ENCODE measurements around the gene HDAC9. TPM values are rescaled to one million over a fixed set of nuclear protein-coding genes. Genes with fewer than 3 reads are reported as not detected.

The HDAC9 gene
- polyA plus RNA-seq, 3 donors, result 1.0 to 6.2 (median 3.8) TPM

DNA sequence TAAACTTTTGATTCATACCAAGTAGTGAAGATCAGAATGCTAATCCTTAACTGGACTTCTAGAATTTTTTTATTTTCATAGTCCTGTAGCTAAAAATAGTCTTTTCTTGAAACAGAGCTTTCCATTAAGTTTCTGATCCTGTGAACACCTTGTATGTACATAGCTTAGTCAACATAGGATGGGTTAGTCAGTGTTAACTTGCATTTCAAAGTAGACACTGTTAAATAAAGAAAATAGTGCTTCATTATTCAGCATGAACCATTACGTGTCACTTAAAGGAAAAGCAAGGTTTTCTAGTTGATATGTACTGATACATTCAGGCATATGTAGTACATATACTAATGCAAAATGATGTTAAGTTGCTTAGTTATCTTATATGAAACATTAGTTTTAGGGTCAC lies 7.5 kb upstream of the HDAC9 start:
- WGBS, 3 donors, result 68 to 87% (median 81%) methylated on average over 1 of the region's 1 CpG
- H3K27ac ChIP-seq (ENCODE audit: low read depth, low read length), result no peak overlapping the region

- WGBS, 3 donors, result 91 to 100% (median 96%) methylated on average over 2 of the region's 2 CpGs
Observed at GRCh38 chr7:18489624-18490023, 5.9 kb upstream of the HDAC9 start.

GRCh38 chr7:18491871-18492270 lies 3.7 kb upstream of the HDAC9 start:
- H3K27ac ChIP-seq (ENCODE audit: low read depth, low read length), result no peak overlapping the region
- WGBS, 3 donors, result 65 to 76% (median 76%) methylated on average over 6 of the region's 6 CpGs

More at GRCh38 chr7:18489624-18490023, 5.9 kb upstream of the HDAC9 start:
- no peak overlapping the region for H3K27ac ChIP-seq (ENCODE audit: low read depth, low read length)

DNA sequence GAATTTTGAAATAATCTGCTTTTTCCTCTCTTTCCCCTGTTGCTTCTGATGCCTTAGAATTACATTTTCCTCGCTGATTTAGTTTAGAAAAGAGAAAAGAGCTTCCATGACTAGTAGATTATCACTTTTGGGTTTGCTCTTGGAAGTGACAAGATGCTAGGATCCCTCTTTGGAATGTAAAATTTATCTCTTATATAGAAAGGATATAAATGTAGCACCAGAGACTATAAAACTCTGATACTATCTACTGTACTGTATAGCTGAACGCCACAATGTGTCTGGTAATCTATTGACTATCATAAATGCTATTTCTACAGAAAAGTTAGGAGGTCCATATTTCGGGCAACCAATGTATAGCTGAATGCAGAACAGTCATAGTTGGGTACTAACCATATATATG lies 1.1 kb upstream of the HDAC9 start:
- H3K27ac ChIP-seq (ENCODE audit: low read depth, low read length), result no peak overlapping the region
- WGBS, 3 donors, result 82 to 95% (median 94%) methylated on average over 3 of the region's 3 CpGs

DNA sequence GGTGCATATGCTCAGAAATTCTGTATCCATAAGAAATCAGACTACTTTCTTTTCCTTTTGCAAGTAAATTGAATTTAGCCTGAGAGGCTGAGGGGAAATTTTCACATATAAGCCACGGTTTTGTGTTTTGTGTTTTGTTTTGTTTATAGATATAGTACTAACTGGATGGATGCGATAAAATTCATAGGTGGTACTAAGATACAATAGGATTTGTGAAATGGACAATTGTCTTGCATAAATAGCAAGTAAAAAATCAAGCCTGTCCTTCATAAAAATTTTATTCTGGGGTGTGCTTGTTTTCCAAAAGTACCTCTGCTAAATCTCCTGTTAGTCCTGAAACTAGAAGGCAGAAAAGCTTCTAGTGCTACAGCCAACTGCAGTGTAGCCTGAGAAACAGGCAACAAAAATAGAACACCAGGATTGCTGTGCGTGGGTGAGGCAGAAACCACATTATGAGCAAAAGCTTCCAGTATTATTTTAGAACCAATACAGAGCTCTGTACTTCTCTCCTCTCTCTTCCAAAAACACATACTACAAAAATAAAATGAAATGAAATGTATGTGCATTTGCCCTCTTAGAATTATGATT lies 634 bp upstream of the HDAC9 start:
- 64 to 80% (median 68%) methylated on average over 3 of the region's 3 CpGs for WGBS, 3 donors
- no peak overlapping the region for H3K27ac ChIP-seq (ENCODE audit: low read depth, low read length)

DNA sequence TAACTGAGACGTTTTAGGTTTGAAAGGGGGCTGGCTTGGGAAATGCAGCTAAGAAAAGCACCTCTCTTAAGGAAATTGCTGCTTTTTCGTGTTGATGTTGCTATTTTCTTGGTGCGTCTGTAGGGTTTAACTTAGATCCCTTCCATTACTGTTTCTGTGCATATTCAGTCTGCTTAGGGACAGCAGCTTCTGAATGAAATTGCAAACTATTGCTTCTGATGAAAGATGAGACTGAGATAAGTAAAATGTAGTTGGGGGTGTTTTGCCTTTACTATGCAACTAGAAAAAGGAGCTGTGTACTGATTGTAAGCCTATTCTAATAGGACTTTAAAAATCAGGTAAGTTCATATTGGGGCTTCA lies 772 bp downstream of the HDAC9 start:
- 32 to 33% (median 32%) methylated on average over 3 of the region's 3 CpGs for WGBS, 3 donors
- H3K27ac ChIP-seq (ENCODE audit: low read depth, low read length), result no peak overlapping the region

GRCh38 chr7:18497082-18497481 lies 1.5 kb downstream of the HDAC9 start:
- WGBS, 3 donors, result 65 to 71% (median 71%) methylated on average over 3 of the region's 3 CpGs
- H3K27ac ChIP-seq (ENCODE audit: low read depth, low read length), result no peak overlapping the region

GRCh38 chr7:18497800-18498199 lies 2.3 kb downstream of the HDAC9 start:
- no peak overlapping the region for H3K27ac ChIP-seq (ENCODE audit: low read depth, low read length)

DNA sequence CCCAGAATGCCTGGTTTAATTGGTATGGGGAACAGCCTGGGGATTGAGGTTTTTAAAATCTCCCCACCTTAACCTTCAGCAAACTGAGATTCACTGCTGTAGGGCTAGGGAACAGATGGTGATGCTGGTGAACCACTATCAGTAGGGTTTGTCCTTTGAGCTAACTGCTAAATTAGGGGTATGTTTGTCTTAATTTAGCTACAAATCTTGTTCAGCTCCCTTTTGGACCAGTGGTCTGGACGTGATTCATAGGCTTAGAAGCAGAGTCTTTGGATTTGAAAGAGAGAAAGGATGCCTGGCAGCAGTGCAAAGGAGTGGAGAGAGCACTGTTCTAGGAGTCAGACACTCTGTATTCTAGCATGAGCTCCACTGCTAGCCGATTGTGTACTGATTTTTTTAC lies 2.8 kb downstream of the HDAC9 start:
- 69 to 85% (median 76%) methylated on average over 2 of the region's 2 CpGs for WGBS, 3 donors
- no peak overlapping the region for H3K27ac ChIP-seq (ENCODE audit: low read depth, low read length)

DNA sequence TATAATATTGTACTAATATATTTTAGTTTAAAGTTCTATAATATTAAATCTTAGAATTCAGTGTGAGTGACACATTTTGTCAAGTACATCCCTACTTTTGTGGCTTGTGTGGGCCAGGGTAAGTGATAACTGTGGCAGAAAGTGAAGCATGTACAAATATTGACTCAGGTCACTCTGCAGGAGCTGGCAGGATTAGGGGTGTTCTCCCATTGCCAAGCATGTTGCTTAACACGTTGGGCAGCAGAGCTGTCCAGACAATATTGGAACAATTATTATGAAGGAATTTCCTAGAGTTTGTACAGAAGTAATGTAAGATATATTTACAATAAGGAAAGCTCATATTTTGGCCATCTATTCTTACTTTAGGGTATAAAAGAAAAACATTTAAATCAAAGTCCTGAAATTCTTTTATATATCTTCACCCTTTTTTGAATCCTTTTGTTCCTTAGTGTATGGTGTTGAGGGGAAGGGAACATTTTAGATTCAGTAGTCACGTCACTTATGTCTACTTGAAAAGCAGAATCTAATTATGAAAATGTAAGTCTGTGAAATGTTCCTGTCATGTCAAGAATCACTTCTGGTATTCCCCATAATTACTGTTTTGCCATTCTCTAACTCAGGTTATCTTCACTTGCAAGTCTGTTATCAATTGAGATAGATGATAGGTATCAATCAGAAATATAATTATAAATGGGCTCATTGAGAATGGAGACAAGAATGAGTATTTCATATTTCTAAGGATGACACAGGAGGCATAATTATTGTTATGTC lies 4.0 kb downstream of the HDAC9 start:
- no peak overlapping the region for H3K27ac ChIP-seq (ENCODE audit: low read depth, low read length)
- WGBS, 3 donors, result 41 to 61% (median 61%) methylated on average over 2 of the region's 2 CpGs

DNA sequence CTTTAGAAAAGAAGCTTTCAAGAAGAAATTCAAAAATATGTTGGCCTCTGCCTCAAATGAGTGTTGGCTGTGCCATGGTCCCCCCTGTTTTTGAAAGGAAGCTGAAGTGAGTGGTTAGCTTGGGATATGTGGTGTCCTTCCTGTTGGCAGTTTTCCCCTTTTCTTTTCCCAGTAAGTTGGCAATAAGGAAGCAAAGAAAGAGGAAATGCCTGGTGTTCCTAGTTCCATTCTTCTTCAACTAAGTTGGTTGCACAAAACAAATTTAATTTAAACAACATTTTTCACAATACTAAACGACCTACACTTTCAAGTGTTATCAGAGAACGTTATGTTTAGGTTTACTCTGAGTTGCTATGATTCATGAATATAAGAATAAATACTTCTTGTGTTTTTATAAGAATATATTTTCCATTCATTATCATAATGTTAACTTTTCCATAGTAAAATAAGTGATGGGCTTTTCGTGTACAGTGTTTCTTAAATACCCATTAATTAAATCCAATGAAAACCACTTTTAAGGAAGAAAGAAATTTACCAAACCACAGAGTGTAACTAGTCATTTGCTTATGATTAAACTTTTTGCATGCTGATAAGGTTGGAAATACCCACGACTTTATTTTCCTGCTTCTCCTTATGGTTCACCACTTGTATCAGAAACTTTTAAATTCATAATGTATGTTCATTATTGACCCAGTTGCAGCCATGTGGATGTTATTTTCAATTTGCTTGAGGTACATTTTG lies 7.7 kb downstream of the HDAC9 start:
- H3K27ac ChIP-seq (ENCODE audit: low read depth, low read length), result no peak overlapping the region
- WGBS, 3 donors, result 30 to 54% (median 50%) methylated on average over 4 of the region's 4 CpGs

- 62 to 83% (median 82%) methylated on average over 3 of the region's 3 CpGs for WGBS, 3 donors
- no peak overlapping the region for H3K27ac ChIP-seq (ENCODE audit: low read depth, low read length)
Observed at GRCh38 chr7:18504965-18505364, 9.4 kb downstream of the HDAC9 start.

GRCh38 chr7:18505870-18506460 lies 10.4 kb downstream of the HDAC9 start:
- 52 to 69% (median 66%) methylated on average over 5 of the region's 5 CpGs for WGBS, 3 donors
- H3K27ac ChIP-seq (ENCODE audit: low read depth, low read length), result no peak overlapping the region

DNA sequence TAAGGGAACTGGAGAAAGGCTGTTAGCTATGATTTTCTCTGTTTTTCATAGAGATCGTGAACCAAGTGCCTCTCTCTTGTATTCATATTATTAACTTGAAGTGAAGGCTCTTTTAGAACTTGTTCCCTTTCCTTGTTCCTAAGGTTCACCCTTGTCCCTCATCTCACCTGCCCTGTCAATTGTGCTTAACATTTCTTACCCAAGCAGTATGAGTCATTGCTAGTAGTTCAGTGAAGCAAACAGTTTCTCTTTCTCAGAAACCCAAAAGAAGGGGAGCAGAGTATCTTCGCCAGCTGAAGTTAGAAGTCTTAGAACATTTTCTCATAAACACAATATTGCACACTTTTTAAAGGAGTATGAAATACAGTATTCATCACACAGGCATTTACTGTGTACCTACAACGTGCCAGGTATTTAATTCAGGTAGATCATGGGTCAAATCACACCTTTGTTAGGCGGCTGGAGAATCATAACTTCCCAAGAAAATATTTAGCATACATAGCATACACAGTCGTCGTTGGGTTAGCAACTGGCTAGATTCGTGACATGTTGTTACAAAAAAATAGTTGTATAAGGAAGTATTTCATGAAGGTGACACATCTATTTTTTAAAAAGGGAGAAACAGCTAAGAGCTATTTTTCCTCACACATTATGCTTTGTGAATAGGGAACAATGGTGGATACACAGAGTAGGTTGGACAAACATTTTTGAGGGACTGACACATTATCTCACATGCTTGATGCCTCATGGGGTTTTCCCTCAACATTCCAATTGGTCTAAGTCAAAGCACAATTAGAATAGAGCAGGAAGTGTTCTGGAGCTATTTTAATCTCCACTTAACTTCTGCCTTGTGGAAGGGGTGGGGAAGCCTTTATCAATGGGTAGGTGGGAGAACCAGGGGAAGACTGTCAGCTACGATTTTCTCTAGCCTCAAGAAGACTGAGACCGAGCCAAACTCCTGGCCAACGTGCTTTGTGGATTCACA lies 13.2 kb downstream of the HDAC9 start:
- H3K27ac ChIP-seq (ENCODE audit: low read depth, low read length), result no peak overlapping the region
- 56 to 65% (median 60%) methylated on average over 10 of the region's 10 CpGs for WGBS, 3 donors

- no peak overlapping the region for H3K27ac ChIP-seq (ENCODE audit: low read depth, low read length)
- WGBS, 3 donors, result 48 to 54% (median 54%) methylated on average over 2 of the region's 2 CpGs
Observed at GRCh38 chr7:18509481-18509880, 13.9 kb downstream of the HDAC9 start.

DNA sequence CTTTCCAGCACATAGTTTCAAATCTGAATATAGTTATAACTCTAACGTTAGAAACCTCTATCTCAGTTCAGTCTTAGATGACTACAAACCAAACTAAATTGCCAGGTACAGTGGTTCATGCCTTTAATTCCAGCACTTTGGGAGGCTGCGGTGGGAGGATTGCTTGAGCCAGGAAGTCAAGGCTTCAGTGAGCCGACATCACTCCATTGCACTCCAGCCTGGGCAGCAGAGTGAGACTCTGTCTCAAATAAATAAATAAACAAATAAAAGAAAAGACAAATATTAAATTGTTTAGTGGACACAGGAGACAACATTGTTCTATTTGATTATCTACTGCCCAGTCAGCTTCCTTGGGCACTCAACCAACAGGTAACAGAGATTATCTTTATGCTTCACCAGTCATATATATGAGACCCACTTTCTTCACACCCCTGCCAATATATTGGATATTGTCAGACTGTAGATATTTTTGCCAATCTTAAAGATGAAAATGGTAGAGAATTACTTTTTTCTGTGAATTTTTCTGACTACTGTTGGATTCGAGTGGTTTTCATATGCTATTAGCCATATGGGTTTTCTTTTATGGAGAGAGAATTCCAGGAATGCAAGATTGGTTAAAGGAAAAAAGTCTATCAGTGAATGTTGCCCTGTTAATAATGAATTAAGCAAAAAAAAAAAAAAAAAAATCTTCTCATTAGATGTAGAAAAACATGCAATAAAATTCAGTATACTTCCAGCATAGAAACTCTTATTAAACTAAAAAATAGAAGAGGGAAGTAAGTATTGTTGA lies 16.0 kb downstream of the HDAC9 start:
- no peak overlapping the region for H3K27ac ChIP-seq (ENCODE audit: low read depth, low read length)
- 81 to 88% (median 86%) methylated on average over 4 of the region's 4 CpGs for WGBS, 3 donors

- no peak overlapping the region for H3K27ac ChIP-seq (ENCODE audit: low read depth, low read length)
Observed at GRCh38 chr7:18513343-18513742, 17.8 kb downstream of the HDAC9 start.

More at GRCh38 chr7:18513343-18513742, 17.8 kb downstream of the HDAC9 start:
- 65 to 95% (median 93%) methylated on average over 1 of the region's 1 CpG for WGBS, 3 donors

Data from adipose tissue (tissue), 3 donors.